Measurements from ENCODE around the gene LCE2A.

Gene LCE2A

GRCh38 chr1:152741656-152742055 lies 43.5 kb downstream of the LCE2A start:
- TF ChIP-seq CTCF (IDR thresholded peaks at IDR 0.05; ENCODE audit: low read depth, low read length): no peak
- no peak for DNase-seq (ENCODE audit: extremely low read depth, low read depth)

- DNase-seq (ENCODE audit: extremely low read depth, low read depth): no peak
- TF ChIP-seq CTCF (IDR thresholded peaks at IDR 0.05; ENCODE audit: low read depth, low read length): no peak
Observed at GRCh38 chr1:152743371-152744145, 45.4 kb downstream of the LCE2A start.

GRCh38 chr1:152745289-152745704 lies 47.2 kb downstream of the LCE2A start:
- no peak for DNase-seq (ENCODE audit: extremely low read depth, low read depth)
- peak; percentile 1; the same call in 1 of the 2 replicates for TF ChIP-seq CTCF (IDR thresholded peaks at IDR 0.05; ENCODE audit: low read depth, low read length)

- DNase-seq (ENCODE audit: extremely low read depth, low read depth): no peak
- no peak for TF ChIP-seq CTCF (IDR thresholded peaks at IDR 0.05; ENCODE audit: low read depth, low read length)
Observed at GRCh38 chr1:152745765-152746444, 47.8 kb downstream of the LCE2A start.

- no peak for TF ChIP-seq CTCF (IDR thresholded peaks at IDR 0.05; ENCODE audit: low read depth, low read length)
- no peak for DNase-seq (ENCODE audit: extremely low read depth, low read depth)
Observed at GRCh38 chr1:152747831-152748230, 49.7 kb downstream of the LCE2A start.
